SK-N-SH (cell line): Measurements from ENCODE around the gene NNAT. TPM values are rescaled to one million over a fixed set of nuclear protein-coding genes. Genes with fewer than 3 reads are reported as not detected.

ENCODE experiments used
- CTCF ChIA-PET: fragments of 300-600, 350-600 bp; formaldehyde crosslinking; extraction: SDS; loops from one replicate; lab custom pipeline; 2021; lab: Yijun Ruan, JAX
- POLR2A ChIA-PET: fragments of 350-600 bp; sonication (Branson Sonifier 250); formaldehyde crosslinking; extraction: SDS; loops from one replicate; lab custom pipeline; 2020; ENCODE audit warnings: antibody characterized with exemption, inconsistent platforms; lab: Yijun Ruan, JAX
- DNase-seq: peaks from one replicate; pipeline ENCODE4 v3.0.0; 2012
- H2AFZ ChIP-seq: fragments of 200-600 bp; sonication (generic); 2 replicates; pipeline ENCODE4 v1.8.1; 2016; ENCODE audit warnings: antibody characterized with exemption, mild to moderate bottlenecking, low read depth
- H3F3A ChIP-seq: fragments of 200-600 bp; sonication (generic); replicated peaks from 2 replicates; pipeline ENCODE3; 2016; ENCODE audit warnings: antibody characterized with exemption, mild to moderate bottlenecking; ENCODE audit not compliant: insufficient read depth
- H3K27ac ChIP-seq, 2 experiments: fragments of 200-500 bp in 1 of 2; fragments of 200-600 bp in 1 of 2; sonication (Bioruptor generic) in 1 of 2; sonication (generic), shearing (Covaris generic) in 1 of 2; 2 replicates each; pipeline versions ENCODE4 v1.5.1 to v1.6.1; 2014 to 2016; ENCODE audit warnings: low read depth in 2 of 2, inconsistent platforms in 1 of 2, low read length in 1 of 2, mild to moderate bottlenecking in 1 of 2, mixed read lengths in 1 of 2
- H3K27me3 ChIP-seq: fragments of 200-600 bp; sonication (generic), shearing (Covaris generic); 2 replicates; pipeline ENCODE4 v1.6.1; 2016; ENCODE audit warnings: mixed run types; ENCODE audit not compliant: insufficient read depth
- H3K36me3 ChIP-seq, 2 experiments: fragments of 200-500 bp in 1 of 2; fragments of 200-600 bp in 1 of 2; sonication (Bioruptor generic) in 1 of 2; sonication (generic) in 1 of 2; replicated peaks in 1 of 2; 2 replicates each; pipeline versions ENCODE3 to v1.5.1; 2014 to 2016; ENCODE audit warnings: low read length in 1 of 2, mild to moderate bottlenecking in 1 of 2; ENCODE audit not compliant: insufficient read depth in 2 of 2, control insufficient read depth in 1 of 2
- H3K4me1 ChIP-seq, 2 experiments: fragments of 200-500 bp in 1 of 2; fragments of 200-600 bp in 1 of 2; sonication (Bioruptor generic) in 1 of 2; sonication (generic), shearing (Covaris generic) in 1 of 2; 2 replicates each; pipeline versions ENCODE4 v1.5.1 to v1.6.1; 2014 to 2016; ENCODE audit warnings: low read depth in 1 of 2, low read length in 1 of 2, mixed run types in 1 of 2; ENCODE audit not compliant: insufficient read depth in 2 of 2, control insufficient read depth in 1 of 2
- H3K4me2 ChIP-seq: fragments of 200-600 bp; sonication (generic), shearing (Covaris generic); 2 replicates; pipeline ENCODE4 v1.6.1; 2017; ENCODE audit warnings: mixed run types
- H3K4me3 ChIP-seq, 2 experiments: fragments of 200-500 bp in 1 of 2; fragments of 200-600 bp in 1 of 2; sonication (Bioruptor generic) in 1 of 2; sonication (generic), shearing (Covaris generic) in 1 of 2; 2 replicates each; pipeline versions ENCODE4 v1.5.1 to v1.8.1; 2014 to 2016; ENCODE audit warnings: low read depth in 2 of 2, inconsistent platforms in 1 of 2, low read length in 1 of 2, mild to moderate bottlenecking in 1 of 2, mixed read lengths in 1 of 2, moderate library complexity in 1 of 2
- H3K79me2 ChIP-seq: fragments of 200-600 bp; sonication (generic); 2 replicates; pipeline ENCODE4 v1.8.1; 2017; ENCODE audit warnings: mild to moderate bottlenecking; ENCODE audit not compliant: insufficient read depth
- H3K9ac ChIP-seq: fragments of 200-600 bp; sonication (generic); 2 replicates; pipeline ENCODE4 v1.6.1; 2017; ENCODE audit warnings: mixed run types
- H3K9me2 ChIP-seq: fragments of 200-600 bp; sonication (generic); 2 replicates; pipeline ENCODE4 v1.6.1; 2017; ENCODE audit warnings: mixed run types
- H3K9me3 ChIP-seq: fragments of 200-600 bp; sonication (generic); 2 replicates; pipeline ENCODE4 v1.6.1; 2017; ENCODE audit warnings: mixed run types, mild to moderate bottlenecking, moderate library complexity
- H4K20me1 ChIP-seq: fragments of 200-600 bp; sonication (generic); 2 replicates; pipeline ENCODE4 v1.6.1; 2017; ENCODE audit warnings: mild to moderate bottlenecking, mixed run types; ENCODE audit not compliant: insufficient read depth
- CHD2 ChIP-seq: fragments of 150-350 bp; IDR thresholded peaks from 2 replicates; pipeline ENCODE4 v1.6.1; 2018; ENCODE audit warnings: low read length; ENCODE audit not compliant: partially characterized antibody
- CTCF ChIP-seq: fragments of 200-600 bp; sonication (generic); IDR thresholded peaks from 2 replicates; pipeline ENCODE4 v1.6.1; 2017; ENCODE audit warnings: antibody characterized with exemption, mild to moderate bottlenecking, moderate library complexity
- EP300 ChIP-seq, 2 experiments: IDR thresholded peaks; 2 replicates each; pipeline versions ENCODE4 v1.4.0 to v1.6.1; 2012; ENCODE audit warnings: borderline replicate concordance in 1 of 2, low read depth in 1 of 2, low read length in 1 of 2
- EZH2phosphoT487 ChIP-seq: fragments of 200-600 bp; sonication (generic); IDR thresholded peaks from 2 replicates; pipeline ENCODE4 v1.6.1; 2017; ENCODE audit warnings: low read depth, mixed run types, mild to moderate bottlenecking, antibody characterized with exemption, moderate library complexity, borderline replicate concordance
- FOXJ3 ChIP-seq: sonication (generic); formaldehyde crosslinking; IDR thresholded peaks from 2 replicates; pipeline ENCODE4 v1.5.1; 2020; ENCODE audit warnings: mild to moderate bottlenecking, missing genetic modification reagents
- GATA2 ChIP-seq: sonication (generic); formaldehyde crosslinking; IDR thresholded peaks from 2 replicates; pipeline ENCODE4 v1.5.0; 2020; ENCODE audit warnings: mild to moderate bottlenecking, missing genetic modification reagents
- MAX ChIP-seq: IDR thresholded peaks from 2 replicates; pipeline ENCODE4 v1.4.0; 2012; ENCODE audit warnings: low read depth
- MEF2A ChIP-seq: IDR thresholded peaks from 2 replicates; pipeline ENCODE4 v1.4.0; 2012; ENCODE audit warnings: low read depth, borderline replicate concordance
- MXI1 ChIP-seq: IDR thresholded peaks from 2 replicates; pipeline ENCODE4 v1.6.1; 2012; ENCODE audit warnings: mild to moderate bottlenecking, low read depth, low read length, improper control_type of control experiment
- NFIC ChIP-seq: IDR thresholded peaks from 2 replicates; pipeline ENCODE4 v1.4.0; 2012; ENCODE audit warnings: borderline replicate concordance
- NRF1 ChIP-seq: IDR thresholded peaks from 2 replicates; pipeline ENCODE4 v1.6.1; 2012; ENCODE audit warnings: low read depth, mild to moderate bottlenecking, low read length
- RAD21 ChIP-seq: IDR thresholded peaks from 2 replicates; pipeline ENCODE4 v1.6.1; 2012; ENCODE audit warnings: mild to moderate bottlenecking, low read length
- RCOR1 ChIP-seq: fragments of 150-350 bp; IDR thresholded peaks from 2 replicates; pipeline ENCODE4 v1.6.1; 2017; ENCODE audit warnings: antibody characterized with exemption, low read length
- RXRA ChIP-seq: IDR thresholded peaks from 2 replicates; pipeline ENCODE4 v1.4.0; 2012; ENCODE audit warnings: low read depth, mild to moderate bottlenecking, borderline replicate concordance
- SIN3A ChIP-seq: IDR thresholded peaks from 2 replicates; pipeline ENCODE4 v1.6.1; 2012; ENCODE audit warnings: low read depth, mild to moderate bottlenecking, low read length, moderate library complexity, borderline replicate concordance
- SMC3 ChIP-seq: IDR thresholded peaks from 2 replicates; pipeline ENCODE4 v1.6.1; 2012; ENCODE audit warnings: low read depth, low read length, improper control_type of control experiment
- TAF1 ChIP-seq: IDR thresholded peaks from 2 replicates; pipeline ENCODE4 v1.6.1; 2012; ENCODE audit warnings: low read depth, mild to moderate bottlenecking, low read length, moderate library complexity, borderline replicate concordance
- TEAD4 ChIP-seq: IDR thresholded peaks from 2 replicates; pipeline ENCODE4 v1.4.0; 2012; ENCODE audit warnings: mild to moderate bottlenecking, borderline replicate concordance; ENCODE audit not compliant: insufficient read depth
- WGBS: methylation state at CpG from one replicate; pipeline ENCODE4 v1.1.6; 2017; ENCODE audit warnings: low lambda C conversion rate; 5-methylcytosine and 5-hydroxymethylcytosine counted together
- polyA plus RNA-seq, 3 experiments: library from polyadenylated mRNA; depleted of rRNA; stranded (reverse); fragments of >200 nt; gene quantifications; 2 replicates each; pipeline ENCODE4 v1.2.3, GENCODE V29; 2012
- TF ChIP-seq, protein P1 (sequence below): fragments of 150-350 bp; IDR thresholded peaks from 2 replicates; pipeline ENCODE4 v1.6.1; 2016; ENCODE audit warnings: mild to moderate bottlenecking, low read depth, low read length

The NNAT gene
- polyA plus RNA-seq, 1 of the 3 experiments (the other 2 are of a cell fraction) = 6.7 TPM

GRCh38 chr20:37520419-37520955 lies 563 bp upstream of the NNAT start:
- no peak for DNase-seq
- CTCF ChIA-PET = interaction anchor here (0.8 to 2.5 kb wide), 3 partner anchors 127 to 325 kb away, joined by 3 to 13 read pairs (median 3); no protein-coding TSS in a partner anchor
- Histone ChIP-seq H3K27ac (peak overlapping the region in 1 of 2 experiments; percentile 6; a peak in 1 of 4 replicates), H3K9me3 (no peaks in the 10 kb centered on the region), H3K36me3 (peaks cover 9 to 29% of the 10 kb centered on the region in 2 experiments), H3K27me3 (no peaks in the 10 kb centered on the region), H2AFZ (no peak overlapping the region), H3F3A (no peaks in the 10 kb centered on the region), H3K9me2 (no peaks in the 10 kb centered on the region), H3K4me2 (no peak overlapping the region), H3K79me2 (peaks cover 75% of the 10 kb centered on the region), H4K20me1 (peaks cover 86% of the 10 kb centered on the region), H3K4me3 (no peak overlapping the region), H3K4me1 (peaks cover 10 to 44% of the 10 kb centered on the region in 2 experiments; a peak in 2 of 4 replicates), H3K9ac (no peak overlapping the region)
- TF ChIP-seq NRF1 (no peak), TAF1 (no peak), RAD21 (no peak), NFIC (no peak), MAX (no peak), SIN3A (no peak), FOXJ3 (CRISPR knock-in tag) (no peak), RXRA (no peak), GATA2 (CRISPR knock-in tag) (no peak), CHD2 (no peak), SMC3 (no peak), RCOR1 (no peak)
- TF ChIP-seq, protein P1, sequence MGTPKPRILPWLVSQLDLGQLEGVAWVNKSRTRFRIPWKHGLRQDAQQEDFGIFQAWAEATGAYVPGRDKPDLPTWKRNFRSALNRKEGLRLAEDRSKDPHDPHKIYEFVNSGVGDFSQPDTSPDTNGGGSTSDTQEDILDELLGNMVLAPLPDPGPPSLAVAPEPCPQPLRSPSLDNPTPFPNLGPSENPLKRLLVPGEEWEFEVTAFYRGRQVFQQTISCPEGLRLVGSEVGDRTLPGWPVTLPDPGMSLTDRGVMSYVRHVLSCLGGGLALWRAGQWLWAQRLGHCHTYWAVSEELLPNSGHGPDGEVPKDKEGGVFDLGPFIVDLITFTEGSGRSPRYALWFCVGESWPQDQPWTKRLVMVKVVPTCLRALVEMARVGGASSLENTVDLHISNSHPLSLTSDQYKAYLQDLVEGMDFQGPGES = no peak
- POLR2A ChIA-PET = interaction anchor here (0.7 kb wide), 1 partner anchor 254 kb away, joined by 3 read pairs; no protein-coding TSS in a partner anchor
- WGBS = 95% methylated on average over 24 of the region's 24 CpGs

DNA sequence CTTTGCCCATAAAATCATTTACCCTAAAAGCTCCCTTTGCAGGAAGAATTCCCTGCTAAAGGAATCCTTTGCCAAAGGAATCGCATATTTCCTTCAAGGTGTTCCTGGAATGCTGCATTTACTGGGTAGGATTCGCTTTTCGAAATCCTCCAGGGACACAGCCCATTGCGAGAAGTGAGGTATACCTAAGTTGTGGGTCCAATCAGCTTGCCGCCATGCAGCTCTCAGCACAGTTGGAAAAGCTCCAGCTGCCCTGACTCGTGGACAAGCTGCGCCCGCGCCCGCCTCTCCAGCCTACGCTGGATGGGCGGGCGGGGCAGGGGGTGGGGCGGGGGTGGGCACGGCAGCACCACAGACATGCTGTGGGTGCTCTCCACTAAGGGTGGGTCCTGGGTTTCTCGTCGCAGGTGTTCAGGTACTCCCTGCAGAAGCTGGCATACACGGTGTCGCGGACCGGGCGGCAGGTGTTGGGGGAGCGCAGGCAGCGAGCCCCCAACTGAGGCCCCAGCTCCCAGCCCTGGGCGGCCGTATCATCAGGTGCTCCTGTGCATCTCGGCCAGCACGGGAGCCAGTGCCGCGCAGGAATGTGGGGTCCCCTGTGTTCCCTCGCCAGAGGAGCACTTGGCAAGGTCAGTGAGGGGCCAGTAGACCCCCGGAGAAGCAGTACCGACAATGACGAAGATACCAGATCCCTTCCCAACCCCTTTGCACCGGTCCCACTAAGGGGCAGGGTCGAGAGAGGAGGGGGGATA lies 1.4 kb downstream of the NNAT start:
- no peaks in the 10 kb centered on the region for H3K27me3 ChIP-seq
- H3K9me3 ChIP-seq = no peaks in the 10 kb centered on the region
- peak; percentile 73 for DNase-seq
- no peak overlapping the region for H3K9ac ChIP-seq
- peaks cover 84% of the 10 kb centered on the region for H4K20me1 ChIP-seq
- CTCF ChIA-PET = no interaction called here
- no peaks in the 10 kb centered on the region for H3K9me2 ChIP-seq
- 70% methylated on average over 15 of the region's 36 CpGs for WGBS
- H2AFZ ChIP-seq = no peak overlapping the region
- peaks cover 15 to 54% of the 10 kb centered on the region in 2 experiments; a peak in 3 of 4 replicates for H3K4me1 ChIP-seq
- H3K27ac ChIP-seq = peak overlapping the region in 1 of 2 experiments; percentile 72; a peak in 2 of 4 replicates
- peaks cover 86% of the 10 kb centered on the region for H3K79me2 ChIP-seq
- H3F3A ChIP-seq = no peaks in the 10 kb centered on the region
- POLR2A ChIA-PET = interaction anchor here (0.7 kb wide), 1 partner anchor 551 kb away, joined by 3 read pairs; no protein-coding TSS in a partner anchor
- peaks cover 10 to 17% of the 10 kb centered on the region in 2 experiments for H3K36me3 ChIP-seq
- TF ChIP-seq RXRA = no peak
- TF ChIP-seq NFIC = no peak
- TF ChIP-seq CTCF = no peak
- no peak for TF ChIP-seq SMC3
- TF ChIP-seq EZH2phosphoT487 = no peak
- no peak for TF ChIP-seq EP300 (IDR thresholded peaks at IDR 0.05; ENCODE audit: borderline replicate concordance in 1 of 2, low read depth in 1 of 2, low read length in 1 of 2)
- TF ChIP-seq TEAD4 = no peak
- peak; percentile 42; the same call in 1 of the 2 replicates for TF ChIP-seq MXI1
- no peak for TF ChIP-seq MEF2A
- TF ChIP-seq, all 33 proteins: peak for 1
- peak overlapping the region in 1 of 2 experiments; percentile 29; a peak in 2 of 4 replicates for H3K4me3 ChIP-seq
- no peak overlapping the region for H3K4me2 ChIP-seq
